ENCODE measurements around the gene NPAS4.

Gene NPAS4

DNA sequence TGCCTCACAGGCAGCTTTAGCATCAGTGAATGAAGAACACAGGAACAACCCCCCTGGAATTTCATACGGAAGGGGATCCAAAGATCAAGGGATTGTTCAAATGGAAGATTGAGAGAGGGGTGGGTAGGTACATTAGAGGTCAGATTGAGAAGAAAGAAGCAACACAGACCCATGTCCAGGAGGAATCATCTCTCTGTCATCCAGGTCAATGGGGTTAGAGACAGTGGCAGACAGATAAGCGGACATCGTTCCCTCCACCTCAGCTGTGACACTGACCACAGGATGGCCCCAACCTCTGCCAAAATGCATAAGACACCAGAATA, 1.9 kb upstream of the NPAS4 start:
- Histone ChIP-seq H3K36me3 (replicated peaks; ENCODE audit: low read depth, low read length) (no peaks in the 10 kb centered on the region), H3K27ac (ENCODE audit: low read length) (no peak overlapping the region), H3K4me3 (ENCODE audit: low read length) (no peak overlapping the region), H4K20me1 (ENCODE audit: insufficient read depth, low read length) (peaks cover 47% of the 10 kb centered on the region), H3K4me2 (ENCODE audit: low read length) (no peak overlapping the region), H2AFZ (ENCODE audit: low read depth, low read length) (no peak overlapping the region), H3K79me2 (ENCODE audit: low read length) (no peaks in the 10 kb centered on the region), H3K4me1 (ENCODE audit: low read length) (0 out of 2 replicates have a peak, but pooled peaks cover 6% of the 10 kb centered on the region), H3K9me3 (ENCODE audit: insufficient read depth, low read length) (no peaks in the 10 kb centered on the region), H3K27me3 (ENCODE audit: low read depth, low read length) (peaks cover 19% of the 10 kb centered on the region), H3K9ac (ENCODE audit: low read length) (no peak overlapping the region)
- no peak for TF ChIP-seq EZH2phosphoT487 (IDR thresholded peaks at IDR 0.05; ENCODE audit: low read depth)

DNA sequence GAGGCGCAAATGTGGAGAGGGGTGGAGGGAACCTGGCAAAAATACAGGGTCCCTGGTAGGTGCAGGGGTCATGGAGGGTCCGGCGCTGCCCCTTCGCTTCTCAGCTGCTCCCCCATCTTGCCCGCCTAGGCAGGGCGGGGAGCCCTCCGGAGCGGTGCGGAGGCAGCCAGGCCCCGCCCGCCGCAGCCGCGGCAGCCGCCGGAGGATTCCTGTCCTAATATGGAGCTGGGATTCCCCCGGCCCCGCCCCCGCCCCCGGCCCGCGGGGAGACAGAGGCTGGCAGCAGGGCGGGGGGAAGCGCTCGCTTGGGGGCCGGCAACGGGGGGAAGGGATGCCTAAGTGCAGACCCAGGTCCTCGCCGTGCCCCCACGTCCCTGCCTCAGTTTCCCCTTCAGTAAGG, 1.0 kb upstream of the NPAS4 start:
- TF ChIP-seq, protein P1, sequence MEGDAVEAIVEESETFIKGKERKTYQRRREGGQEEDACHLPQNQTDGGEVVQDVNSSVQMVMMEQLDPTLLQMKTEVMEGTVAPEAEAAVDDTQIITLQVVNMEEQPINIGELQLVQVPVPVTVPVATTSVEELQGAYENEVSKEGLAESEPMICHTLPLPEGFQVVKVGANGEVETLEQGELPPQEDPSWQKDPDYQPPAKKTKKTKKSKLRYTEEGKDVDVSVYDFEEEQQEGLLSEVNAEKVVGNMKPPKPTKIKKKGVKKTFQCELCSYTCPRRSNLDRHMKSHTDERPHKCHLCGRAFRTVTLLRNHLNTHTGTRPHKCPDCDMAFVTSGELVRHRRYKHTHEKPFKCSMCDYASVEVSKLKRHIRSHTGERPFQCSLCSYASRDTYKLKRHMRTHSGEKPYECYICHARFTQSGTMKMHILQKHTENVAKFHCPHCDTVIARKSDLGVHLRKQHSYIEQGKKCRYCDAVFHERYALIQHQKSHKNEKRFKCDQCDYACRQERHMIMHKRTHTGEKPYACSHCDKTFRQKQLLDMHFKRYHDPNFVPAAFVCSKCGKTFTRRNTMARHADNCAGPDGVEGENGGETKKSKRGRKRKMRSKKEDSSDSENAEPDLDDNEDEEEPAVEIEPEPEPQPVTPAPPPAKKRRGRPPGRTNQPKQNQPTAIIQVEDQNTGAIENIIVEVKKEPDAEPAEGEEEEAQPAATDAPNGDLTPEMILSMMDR (IDR thresholded peaks at IDR 0.05; ENCODE audit: low read depth, low read length): no peak
- no peak for TF ChIP-seq EZH2phosphoT487 (IDR thresholded peaks at IDR 0.05; ENCODE audit: low read depth)
- no peaks in the 10 kb centered on the region for H3K36me3 ChIP-seq (replicated peaks; ENCODE audit: low read depth, low read length)
- no peak overlapping the region for H3K4me3 ChIP-seq (ENCODE audit: low read length)
- H3K4me2 ChIP-seq (ENCODE audit: low read length): no peak overlapping the region
- no peaks in the 10 kb centered on the region for H3K79me2 ChIP-seq (ENCODE audit: low read length)
- no peak overlapping the region for H3K27ac ChIP-seq (ENCODE audit: low read length)
- H3K9ac ChIP-seq (ENCODE audit: low read length): no peak overlapping the region
- no peaks in the 10 kb centered on the region for H3K9me3 ChIP-seq (ENCODE audit: insufficient read depth, low read length)
- H3K27me3 ChIP-seq (ENCODE audit: low read depth, low read length): peaks cover 19% of the 10 kb centered on the region
- 0 out of 2 replicates have a peak, but pooled peaks cover 6% of the 10 kb centered on the region for H3K4me1 ChIP-seq (ENCODE audit: low read length)
- peaks cover 56% of the 10 kb centered on the region for H4K20me1 ChIP-seq (ENCODE audit: insufficient read depth, low read length)
- H2AFZ ChIP-seq (ENCODE audit: low read depth, low read length): no peak overlapping the region

DNA sequence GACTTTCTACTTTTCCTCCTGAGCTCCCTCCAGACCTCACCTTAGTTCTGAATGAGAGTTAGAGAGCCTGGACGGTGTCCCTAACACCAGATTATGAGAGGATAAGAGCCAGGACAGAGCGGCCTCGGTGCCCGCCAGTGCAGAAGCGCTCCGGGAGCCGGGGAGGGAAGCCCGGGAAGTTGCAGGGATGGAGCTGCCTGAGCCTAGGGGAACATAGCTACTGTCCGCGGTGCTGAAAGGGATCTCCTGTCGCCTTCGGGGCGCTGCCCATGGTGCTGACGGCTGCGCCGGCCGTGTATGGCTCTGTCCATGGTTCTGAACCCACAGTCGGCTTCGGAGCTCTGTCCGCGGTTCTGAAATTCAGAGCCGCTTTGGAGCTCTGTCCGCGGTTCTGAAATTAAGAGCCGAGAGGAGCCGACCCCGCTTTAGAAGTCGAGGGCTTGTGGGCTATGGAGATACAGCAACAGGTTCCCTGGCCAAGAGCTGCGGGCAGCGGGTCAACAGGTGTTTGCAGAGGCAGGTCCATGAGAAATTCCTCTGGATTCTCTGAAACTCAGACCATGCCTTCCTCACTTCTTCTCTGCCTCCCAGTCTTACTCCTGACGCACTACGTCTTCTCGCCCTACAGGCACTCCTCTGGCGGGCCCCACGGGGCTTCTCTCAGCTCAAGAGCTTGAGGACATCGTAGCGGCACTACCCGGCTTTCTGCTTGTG, 814 bp downstream of the NPAS4 start:
- Histone ChIP-seq H3K36me3 (replicated peaks; ENCODE audit: low read depth, low read length) (no peaks in the 10 kb centered on the region), H3K79me2 (ENCODE audit: low read length) (no peaks in the 10 kb centered on the region), H3K4me1 (ENCODE audit: low read length) (0 out of 2 replicates have a peak, but pooled peaks cover 6% of the 10 kb centered on the region), H3K9ac (ENCODE audit: low read length) (no peak overlapping the region), H3K9me3 (ENCODE audit: insufficient read depth, low read length) (no peaks in the 10 kb centered on the region), H2AFZ (ENCODE audit: low read depth, low read length) (no peak overlapping the region), H3K27ac (ENCODE audit: low read length) (no peak overlapping the region), H3K27me3 (ENCODE audit: low read depth, low read length) (peaks cover 11% of the 10 kb centered on the region), H4K20me1 (ENCODE audit: insufficient read depth, low read length) (peaks cover 52% of the 10 kb centered on the region), H3K4me3 (ENCODE audit: low read length) (no peak overlapping the region), H3K4me2 (ENCODE audit: low read length) (no peak overlapping the region)
- no peak for TF ChIP-seq EZH2phosphoT487 (IDR thresholded peaks at IDR 0.05; ENCODE audit: low read depth)

DNA sequence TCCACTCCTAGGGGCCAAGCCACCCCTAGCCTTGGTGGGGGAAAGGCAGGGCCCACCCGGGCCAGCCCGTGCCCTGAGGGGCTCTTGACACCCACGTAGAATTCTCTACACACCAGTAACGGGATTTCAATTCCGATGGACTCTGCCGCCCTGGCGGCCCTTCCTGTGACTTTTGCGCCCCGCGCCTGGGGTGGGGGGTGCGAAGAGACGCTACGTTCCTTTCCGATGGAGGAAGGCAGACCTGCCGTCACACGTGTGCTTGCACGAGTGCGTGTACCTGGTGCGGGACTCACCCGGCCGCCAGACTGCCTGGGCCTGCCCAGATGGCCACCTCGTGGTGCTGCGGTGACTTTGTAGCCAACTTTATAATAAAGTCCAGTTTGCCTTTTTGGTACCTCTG, 5.5 kb downstream of the NPAS4 start:
- TF ChIP-seq EZH2phosphoT487 (IDR thresholded peaks at IDR 0.05; ENCODE audit: low read depth): no peak
- TF ChIP-seq, protein P1 (IDR thresholded peaks at IDR 0.05; ENCODE audit: low read depth, low read length): no peak
- Histone ChIP-seq H2AFZ (ENCODE audit: low read depth, low read length) (no peak overlapping the region), H3K4me1 (ENCODE audit: low read length) (no peaks in the 10 kb centered on the region), H3K4me2 (ENCODE audit: low read length) (no peak overlapping the region), H3K36me3 (replicated peaks; ENCODE audit: low read depth, low read length) (no peaks in the 10 kb centered on the region), H3K79me2 (ENCODE audit: low read length) (no peaks in the 10 kb centered on the region), H3K27ac (ENCODE audit: low read length) (no peak overlapping the region), H3K27me3 (ENCODE audit: low read depth, low read length) (no peaks in the 10 kb centered on the region), H3K4me3 (ENCODE audit: low read length) (no peak overlapping the region), H4K20me1 (ENCODE audit: insufficient read depth, low read length) (peaks cover 24% of the 10 kb centered on the region), H3K9me3 (ENCODE audit: insufficient read depth, low read length) (no peaks in the 10 kb centered on the region), H3K9ac (ENCODE audit: low read length) (no peak overlapping the region)

DNA sequence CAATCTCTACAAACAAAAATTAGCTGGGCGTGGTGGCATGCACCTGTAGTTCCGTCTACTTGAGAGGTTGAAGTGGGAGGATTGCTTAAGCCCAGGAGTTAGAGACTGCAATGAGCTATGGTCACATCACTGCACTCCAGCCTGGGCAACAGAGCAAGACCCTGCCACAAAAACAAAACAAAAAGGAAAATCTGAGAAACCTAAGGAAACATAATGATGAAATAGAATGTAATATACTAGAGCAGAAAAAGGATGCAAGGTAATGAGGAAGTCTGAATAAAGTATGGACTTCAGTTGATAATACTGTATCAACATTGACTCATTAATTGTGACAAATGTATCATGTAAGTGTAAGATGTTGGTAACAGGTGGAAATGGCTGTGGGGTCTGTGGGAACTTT, 8.1 kb downstream of the NPAS4 start:
- Histone ChIP-seq H3K9me3 (ENCODE audit: insufficient read depth, low read length) (no peaks in the 10 kb centered on the region), H3K27me3 (ENCODE audit: low read depth, low read length) (no peaks in the 10 kb centered on the region), H3K79me2 (ENCODE audit: low read length) (no peaks in the 10 kb centered on the region), H3K4me1 (ENCODE audit: low read length) (no peaks in the 10 kb centered on the region), H3K4me3 (ENCODE audit: low read length) (no peak overlapping the region), H3K36me3 (replicated peaks; ENCODE audit: low read depth, low read length) (peaks cover 4% of the 10 kb centered on the region), H2AFZ (ENCODE audit: low read depth, low read length) (no peak overlapping the region), H4K20me1 (ENCODE audit: insufficient read depth, low read length) (peaks cover 13% of the 10 kb centered on the region; the same call in 1 of the 2 replicates), H3K9ac (ENCODE audit: low read length) (no peak overlapping the region), H3K4me2 (ENCODE audit: low read length) (no peak overlapping the region), H3K27ac (ENCODE audit: low read length) (no peak overlapping the region)
- TF ChIP-seq, protein P1 (IDR thresholded peaks at IDR 0.05; ENCODE audit: low read depth, low read length): no peak
- no peak for TF ChIP-seq EZH2phosphoT487 (IDR thresholded peaks at IDR 0.05; ENCODE audit: low read depth)

Measured in OCI-LY3 (cell line).